IMR-90 (cell line): ENCODE data around the gene TNFAIP8L1.

ENCODE experiments used
- CEBPB ChIP-seq: IDR thresholded peaks from 2 replicates; pipeline ENCODE4 v1.6.1; 2012; ENCODE audit warnings: low read depth, low read length, improper control_type of control experiment
- CHD1 ChIP-seq: IDR thresholded peaks from 2 replicates; pipeline ENCODE4 v1.6.1; 2012; ENCODE audit warnings: low read depth, low read length, improper control_type of control experiment
- FOS ChIP-seq: fragments of 150-350 bp; IDR thresholded peaks from 2 replicates; pipeline ENCODE4 v1.6.1; 2016; ENCODE audit warnings: low read depth, low read length
- NFE2L2 ChIP-seq: fragments of 150-350 bp; IDR thresholded peaks from 2 replicates; pipeline ENCODE4 v1.6.1; 2016; ENCODE audit warnings: low read depth, mild to moderate bottlenecking, low read length
- POLR2A ChIP-seq: IDR thresholded peaks from 2 replicates; pipeline ENCODE4 v1.6.1; 2012; ENCODE audit warnings: mild to moderate bottlenecking, low read depth, low read length
- TF ChIP-seq, protein P1 (sequence below): conservative IDR thresholded peaks from 2 replicates; pipeline ENCODE4 v1.5.1; 2012; ENCODE audit warnings: mild to moderate bottlenecking, low read depth, low read length, improper control_type of control experiment

DNA sequence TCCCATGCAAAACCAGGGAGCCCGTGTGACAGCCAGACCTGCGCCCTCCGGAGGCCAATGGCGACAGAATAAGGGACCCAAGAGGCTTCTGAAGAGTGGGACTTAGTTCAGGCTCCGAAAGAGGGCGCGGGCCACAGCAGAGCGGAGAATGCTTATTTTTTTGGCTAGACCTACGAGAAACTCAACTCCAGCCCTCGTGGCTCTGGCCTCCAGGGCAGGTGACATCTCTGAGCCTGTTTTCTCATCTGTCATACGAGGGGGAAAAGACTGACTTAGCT, 61.3 kb downstream of the TNFAIP8L1 start:
- TF ChIP-seq, protein P1, sequence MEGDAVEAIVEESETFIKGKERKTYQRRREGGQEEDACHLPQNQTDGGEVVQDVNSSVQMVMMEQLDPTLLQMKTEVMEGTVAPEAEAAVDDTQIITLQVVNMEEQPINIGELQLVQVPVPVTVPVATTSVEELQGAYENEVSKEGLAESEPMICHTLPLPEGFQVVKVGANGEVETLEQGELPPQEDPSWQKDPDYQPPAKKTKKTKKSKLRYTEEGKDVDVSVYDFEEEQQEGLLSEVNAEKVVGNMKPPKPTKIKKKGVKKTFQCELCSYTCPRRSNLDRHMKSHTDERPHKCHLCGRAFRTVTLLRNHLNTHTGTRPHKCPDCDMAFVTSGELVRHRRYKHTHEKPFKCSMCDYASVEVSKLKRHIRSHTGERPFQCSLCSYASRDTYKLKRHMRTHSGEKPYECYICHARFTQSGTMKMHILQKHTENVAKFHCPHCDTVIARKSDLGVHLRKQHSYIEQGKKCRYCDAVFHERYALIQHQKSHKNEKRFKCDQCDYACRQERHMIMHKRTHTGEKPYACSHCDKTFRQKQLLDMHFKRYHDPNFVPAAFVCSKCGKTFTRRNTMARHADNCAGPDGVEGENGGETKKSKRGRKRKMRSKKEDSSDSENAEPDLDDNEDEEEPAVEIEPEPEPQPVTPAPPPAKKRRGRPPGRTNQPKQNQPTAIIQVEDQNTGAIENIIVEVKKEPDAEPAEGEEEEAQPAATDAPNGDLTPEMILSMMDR, result no peak
- TF ChIP-seq CEBPB, result no peak
- TF ChIP-seq POLR2A, result no peak
- TF ChIP-seq CHD1, result no peak
- no peak for TF ChIP-seq NFE2L2
- TF ChIP-seq FOS, result no peak
